ENCODE data around the gene ERBB4. TPM values are rescaled to one million over a fixed set of nuclear protein-coding genes. Genes with fewer than 3 reads are reported as not detected.

Gene ERBB4
- total and polyA plus RNA-seq, 2 of the 8 experiments (the other 6 are each of a cell fraction or from before 2014, with no cell fraction given), result 0.34 to 1.3 TPM

DNA sequence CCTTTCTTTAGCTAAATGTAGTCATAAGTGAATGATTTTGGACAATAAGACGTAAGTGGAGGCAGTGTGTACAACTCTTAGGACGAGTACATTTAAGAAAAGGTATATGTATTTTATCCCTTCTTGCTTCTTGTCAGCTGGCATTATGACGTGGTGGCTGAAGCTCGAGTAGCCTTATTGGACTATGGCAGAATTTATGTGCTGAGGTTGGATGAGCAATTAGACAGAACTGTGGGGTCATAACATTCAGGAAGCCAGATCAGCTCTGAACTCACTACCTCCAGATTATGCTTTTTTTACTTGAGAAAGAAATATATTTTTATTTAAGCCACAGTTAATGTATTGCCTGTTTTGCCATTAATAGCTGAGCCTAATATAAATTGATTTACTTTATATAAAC, 661.5 kb downstream of the ERBB4 start:
- Histone ChIP-seq H3K4me1 (replicated peaks in 1 of 4; ENCODE audit: control insufficient read depth in 3 of 4, insufficient read depth in 4 of 4, low read length in 3 of 4) (peaks cover 0 to 6% (median 3%) of the 10 kb centered on the region in 4 experiments; a peak in 2 of 7 replicates), H3K9me3 (ENCODE audit: insufficient read depth in 2 of 2, low read depth in 1 of 2, low read length in 1 of 2) (no peaks in the 10 kb centered on the region), H3K23ac (ENCODE audit: insufficient read length) (no peak overlapping the region), H2BK15ac (ENCODE audit: low read length) (no peak overlapping the region), H3K79me2 (ENCODE audit: control insufficient read depth in 1 of 2, insufficient read depth in 2 of 2, low read length in 2 of 2) (no peaks in the 10 kb centered on the region), H3K18ac (ENCODE audit: extremely low read depth, low read length) (no peak overlapping the region), H3K14ac (ENCODE audit: insufficient read length) (no peak overlapping the region), H3K27ac (ENCODE audit: low read depth, low read length) (no peak overlapping the region), H3K56ac (replicated peaks; ENCODE audit: insufficient read length, low read depth, low read length) (no peak overlapping the region), H3K79me1 (ENCODE audit: low read depth, low read length) (no peaks in the 10 kb centered on the region), H2AK5ac (ENCODE audit: low read depth, low read length) (no peak overlapping the region), H4K5ac (ENCODE audit: insufficient read length, low read depth, low read length) (no peak overlapping the region), H4K20me1 (replicated peaks in 1 of 2; ENCODE audit: control insufficient read depth in 1 of 2, insufficient read depth in 2 of 2, low read length in 2 of 2) (no peaks in the 10 kb centered on the region), H4K8ac (ENCODE audit: extremely low read depth, insufficient read depth, low read length) (no peak overlapping the region), H2BK5ac (ENCODE audit: low read depth, low read length) (no peak overlapping the region), H2BK12ac (ENCODE audit: low read depth, low read length) (no peak overlapping the region), H2AFZ (ENCODE audit: low read length) (no peak overlapping the region), H3K27me3 (replicated peaks in 1 of 4; ENCODE audit: control insufficient read depth in 3 of 4, extremely low read depth in 1 of 4, insufficient read depth in 3 of 4, low read length in 3 of 4) (no peaks in the 10 kb centered on the region), H3K4ac (replicated peaks; ENCODE audit: insufficient read length, low read depth, low read length) (no peak overlapping the region), H3K4me3 (ENCODE audit: extremely low read depth in 1 of 4, insufficient read depth in 2 of 4, low read depth in 3 of 4, low read length in 4 of 4) (no peak overlapping the region), H2BK20ac (ENCODE audit: low read length) (no peak overlapping the region), H3K23me2 (ENCODE audit: low read depth, low read length) (no peaks in the 10 kb centered on the region), H2BK120ac (replicated peaks; ENCODE audit: low read depth, low read length) (no peak overlapping the region), H3K9ac (replicated peaks in 1 of 4; ENCODE audit: extremely low read depth in 1 of 4, low read depth in 3 of 4, low read length in 3 of 4) (no peak overlapping the region), H4K91ac (replicated peaks; ENCODE audit: insufficient read length, low read length) (no peak overlapping the region), H3K36me3 (ENCODE audit: control insufficient read depth in 2 of 4, insufficient read depth in 4 of 4, low read length in 3 of 4) (no peaks in the 10 kb centered on the region), H3K4me2 (ENCODE audit: insufficient read depth in 1 of 2, low read depth in 2 of 2, low read length in 2 of 2) (no peak overlapping the region)
- ChIA-PET CTCF (ENCODE audit: partially characterized antibody) (interaction anchor here (0.6 to 0.9 kb wide), 3 partner anchors 373 to 991 kb away, joined by 3 to 5 read pairs (median 3); no protein-coding TSS in a partner anchor), POLR2A (ENCODE audit: partially characterized antibody) (no interaction called here)
- FAIRE-seq (no peak), DNase-seq (ENCODE audit: low read depth in 1 of 2, low spot score in 2 of 2) (no peak)
- 95% methylated on average over 4 of the region's 4 CpGs; no CpG with 5 or more reads in 1 of the 2 experiments for WGBS, 2 experiments (ENCODE audit: extremely low coverage in 1 of 2, insufficient coverage in 1 of 2, insufficient read length in 1 of 2, insufficient replicate concordance in 2 of 2, low coverage in 1 of 2, low lambda C conversion rate in 2 of 2, missing lambda C conversion rate in 1 of 2)
- TF ChIP-seq SIX5 (IDR thresholded peaks at IDR 0.05; ENCODE audit: low read depth, low read length), result no peak
- no peak for TF ChIP-seq TAF7 (optimal IDR thresholded peaks at IDR 0.05; ENCODE audit: borderline replicate concordance, low read depth, low read length)
